NCI-H1930 (cell line): ENCODE results near the gene TSHZ2.
"Not testable (repeated sequence)": the region's sequence is repeated elsewhere in the genome, so short reads cannot be mapped to it uniquely, and the experiment has no call there.

Experiments used
- DNase-seq, 2 experiments: peaks; one replicate each; lab custom pipeline; 2025; lab: John Stamatoyannopoulos, UW

TSHZ2 gene

GRCh38 chr20:53502820-53503219, 530.7 kb downstream of the TSHZ2 start:
- no peak for DNase-seq

GRCh38 chr20:53503517-53503919, 531.4 kb downstream of the TSHZ2 start:
- no peak for DNase-seq

GRCh38 chr20:53504106-53504505, 531.9 kb downstream of the TSHZ2 start:
- not testable (repeated sequence) for DNase-seq

GRCh38 chr20:53510262-53510661, 538.1 kb downstream of the TSHZ2 start:
- DNase-seq, result no peak

- DNase-seq, result no peak
These were observed 538.5 kb downstream of the TSHZ2 start for GRCh38 chr20:53510704-53511103.

GRCh38 chr20:53512076-53512475, 539.9 kb downstream of the TSHZ2 start:
- DNase-seq, result no peak

GRCh38 chr20:53513168-53513488, 541.0 kb downstream of the TSHZ2 start:
- DNase-seq, result no peak

- DNase-seq, result peak in 1 of 2 experiments; percentile 49
These were observed 541.5 kb downstream of the TSHZ2 start for GRCh38 chr20:53513489-53514298.

- no peak for DNase-seq
These were observed 543.6 kb downstream of the TSHZ2 start for GRCh38 chr20:53515749-53516148.

- no peak for DNase-seq
These were observed 545.0 kb downstream of the TSHZ2 start for GRCh38 chr20:53517146-53517545.

GRCh38 chr20:53521421-53521820, 549.3 kb downstream of the TSHZ2 start:
- not testable (repeated sequence) for DNase-seq

GRCh38 chr20:53522026-53522425, 549.9 kb downstream of the TSHZ2 start:
- no peak for DNase-seq

GRCh38 chr20:53522696-53523095, 550.5 kb downstream of the TSHZ2 start:
- no peak for DNase-seq

- not testable (repeated sequence) for DNase-seq
These were observed 551.5 kb downstream of the TSHZ2 start for GRCh38 chr20:53523615-53524014.

GRCh38 chr20:53524589-53525312, 552.6 kb downstream of the TSHZ2 start:
- DNase-seq, result no peak

- DNase-seq, result no peak
These were observed 555.0 kb downstream of the TSHZ2 start for GRCh38 chr20:53527196-53527595.

GRCh38 chr20:53529658-53530057, 557.5 kb downstream of the TSHZ2 start:
- no peak for DNase-seq

- no peak for DNase-seq
These were observed 558.3 kb downstream of the TSHZ2 start for GRCh38 chr20:53530440-53530839.

- not testable (repeated sequence) for DNase-seq
These were observed 560.6 kb downstream of the TSHZ2 start for GRCh38 chr20:53532654-53533312.

- no peak for DNase-seq
These were observed 561.3 kb downstream of the TSHZ2 start for GRCh38 chr20:53533500-53533899.

- DNase-seq, result no peak
These were observed 561.9 kb downstream of the TSHZ2 start for GRCh38 chr20:53534037-53534436.

GRCh38 chr20:53535878-53536277, 563.7 kb downstream of the TSHZ2 start:
- DNase-seq, result no peak

- DNase-seq, result not testable (repeated sequence)
These were observed 564.2 kb downstream of the TSHZ2 start for GRCh38 chr20:53536382-53536781.
